Gastroesophageal sphincter (tissue), 3 donors: Measurements from ENCODE around the gene TREH.
A peak's percentile ranks its signal among the peaks of the same experiment; 100 is the strongest.

ENCODE experiments used
- CTCF ChIP-seq, 4 experiments: fragments of 200-600 bp in 2 of 4; fragments of 450-650 bp in 2 of 4; sonication (generic) in 1 of 4; IDR thresholded peaks; one replicate each; pipeline ENCODE4 v1.5.1; 2017 to 2019; ENCODE audit warnings: antibody characterized with exemption in 4 of 4, mild to moderate bottlenecking in 2 of 4, moderate library complexity in 2 of 4
- POLR2AphosphoS5 ChIP-seq: sonication (generic); formaldehyde crosslinking; IDR thresholded peaks from one replicate; pipeline ENCODE4 v1.6.1; 2017; ENCODE audit warnings: antibody characterized with exemption

GRCh38 chr11:118608360-118609227 is 70.9 kb downstream of the TREH start:
- TF ChIP-seq POLR2AphosphoS5 (peak; percentile 80), CTCF (IDR thresholded peaks at IDR 0.05) (no peak)
